Astrocyte (in vitro differentiated cells and primary cell): ENCODE results near the gene TSC22D1.

Experiments used
- CTCF ChIP-seq: IDR thresholded peaks from 2 replicates; pipeline ENCODE4 v1.5.1; 2011; ENCODE audit warnings: low read depth, mild to moderate bottlenecking, inconsistent platforms, low read length, moderate library complexity; ENCODE audit not compliant: insufficient read depth
- EZH2 ChIP-seq: IDR thresholded peaks from 2 replicates; pipeline ENCODE4 v1.6.1; 2012; ENCODE audit warnings: mild to moderate bottlenecking, low read length, inconsistent platforms; ENCODE audit not compliant: insufficient read depth

GRCh38 chr13:44436589-44437337 is 139.4 kb downstream of the TSC22D1 start:
- TF ChIP-seq CTCF (no peak), EZH2 (no peak)
